MM.1S (cell line): ENCODE measurements around the gene RBM34.

Source experiments
- DNase-seq: peaks from one replicate; pipeline ENCODE4 v3.0.0-alpha.2; 2015
- H2AFZ ChIP-seq: fragments of 300-600 bp; sonication (generic); 2 replicates; pipeline ENCODE4 v1.6.0; 2016; ENCODE audit warnings: antibody characterized with exemption, low read length
- H3F3A ChIP-seq: fragments of 300-600 bp; sonication (generic); 2 replicates; pipeline ENCODE4 v1.6.1; 2016; ENCODE audit warnings: mild to moderate bottlenecking, antibody characterized with exemption, low read length, moderate library complexity, mixed read lengths; ENCODE audit not compliant: insufficient read depth
- H3K27ac ChIP-seq: fragments of 300-600 bp; sonication (generic); 2 replicates; pipeline ENCODE4 v1.5.1; 2016; ENCODE audit warnings: mild to moderate bottlenecking, low read length
- H3K27me3 ChIP-seq: fragments of 300-600 bp; sonication (generic); replicated peaks from 2 replicates; pipeline ENCODE4 v1.6.0; 2016; ENCODE audit warnings: low read length; ENCODE audit not compliant: insufficient read depth
- H3K36me3 ChIP-seq: fragments of 300-600 bp; sonication (generic); replicated peaks from 2 replicates; pipeline ENCODE4 v1.6.1; 2016; ENCODE audit warnings: mild to moderate bottlenecking, low read length, mixed read lengths; ENCODE audit not compliant: insufficient read depth
- H3K4me1 ChIP-seq: fragments of 300-600 bp; sonication (generic); 2 replicates; pipeline ENCODE4 v1.6.1; 2016; ENCODE audit warnings: low read length, mixed read lengths
- H3K4me2 ChIP-seq: fragments of 300-600 bp; sonication (generic); 2 replicates; pipeline ENCODE4 v1.6.0; 2016; ENCODE audit warnings: low read depth, low read length
- H3K4me3 ChIP-seq: fragments of 300-600 bp; sonication (generic); 2 replicates; pipeline ENCODE4 v1.5.1; 2016; ENCODE audit warnings: low read length, mixed read lengths
- H3K79me2 ChIP-seq: fragments of 300-600 bp; sonication (generic); 2 replicates; pipeline ENCODE4 v1.6.1; 2016; ENCODE audit warnings: mixed run types, low read length, mixed read lengths
- H3K9ac ChIP-seq: fragments of 300-600 bp; sonication (generic); 2 replicates; pipeline ENCODE4 v1.6.1; 2016; ENCODE audit warnings: low read length, mixed read lengths
- H3K9me2 ChIP-seq: fragments of 300-600 bp; sonication (generic); replicated peaks from 2 replicates; pipeline ENCODE4 v1.6.1; 2016; ENCODE audit warnings: mild to moderate bottlenecking, low read length, mixed read lengths; ENCODE audit not compliant: insufficient read depth
- H3K9me3 ChIP-seq: fragments of 300-600 bp; sonication (generic); replicated peaks from 2 replicates; pipeline ENCODE4 v1.6.1; 2016; ENCODE audit warnings: mild to moderate bottlenecking, low read length, mixed read lengths; ENCODE audit not compliant: insufficient read depth
- H4K20me1 ChIP-seq: fragments of 300-600 bp; sonication (generic); 2 replicates; pipeline ENCODE4 v1.6.1; 2016; ENCODE audit warnings: mild to moderate bottlenecking, low read length, moderate library complexity, mixed read lengths; ENCODE audit not compliant: insufficient read depth
- EZH2 ChIP-seq: fragments of 300-600 bp; sonication (generic); optimal IDR thresholded peaks from 2 replicates; pipeline ENCODE3; 2017; ENCODE audit warnings: low read depth, mild to moderate bottlenecking, antibody characterized with exemption, low read length, mixed read lengths
- EZH2phosphoT487 ChIP-seq: fragments of 300-600 bp; sonication (generic); IDR thresholded peaks from 2 replicates; pipeline ENCODE4 v1.6.1; 2018; ENCODE audit warnings: antibody characterized with exemption, low read length
- TF ChIP-seq, protein P1 (sequence below): fragments of 300-600 bp; sonication (generic); IDR thresholded peaks from 2 replicates; pipeline ENCODE4 v1.5.1; 2016; ENCODE audit warnings: antibody characterized with exemption, low read length, mixed read lengths

RBM34 gene

DNA sequence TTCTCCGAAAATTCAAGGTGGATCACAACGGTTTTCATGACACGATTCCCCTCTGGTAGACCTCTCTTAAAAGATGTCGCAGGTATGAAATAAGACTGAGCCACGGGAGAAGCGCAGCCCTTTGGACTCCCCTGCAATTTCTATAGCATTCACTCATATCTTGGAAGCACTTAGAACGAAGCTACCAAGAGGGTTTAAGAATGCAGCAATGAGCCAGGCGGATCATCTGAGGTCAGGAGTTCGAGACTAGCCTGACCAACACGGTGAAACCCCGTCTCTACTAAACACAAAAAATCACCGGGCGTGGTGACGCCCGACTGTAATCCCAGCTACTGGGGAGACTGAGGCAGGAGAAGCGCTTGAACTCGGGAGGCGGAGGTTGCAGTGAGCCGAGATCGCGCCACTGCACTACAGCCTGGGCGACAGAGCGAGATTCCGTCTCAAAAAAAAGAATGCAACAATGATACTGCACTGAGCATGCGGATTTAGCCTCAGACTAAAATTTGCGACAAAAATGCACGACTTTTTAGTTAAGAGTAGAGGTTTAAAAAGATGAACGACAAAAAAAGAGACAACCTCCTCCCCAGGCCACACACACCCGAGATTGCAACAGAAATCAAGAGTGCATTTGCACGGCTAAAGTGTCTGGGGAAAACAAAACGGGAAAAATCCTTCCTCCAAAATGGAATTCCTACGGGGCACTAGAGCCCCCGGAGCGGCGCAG is 33.2 kb downstream of the RBM34 start:
- no peak for TF ChIP-seq EZH2phosphoT487
- no peak for TF ChIP-seq EZH2
- Histone ChIP-seq H3F3A (peaks cover 16% of the 10 kb centered on the region), H4K20me1 (peaks cover 17% of the 10 kb centered on the region), H3K9ac (peak overlapping the region; percentile 93), H3K79me2 (peaks cover 58% of the 10 kb centered on the region), H3K4me3 (peak overlapping the region; percentile 99), H2AFZ (peak overlapping the region; percentile 73), H3K27ac (peak overlapping the region; percentile 76), H3K4me1 (peaks cover 5% of the 10 kb centered on the region; the same call in 1 of the 2 replicates), H3K4me2 (peak overlapping the region; percentile 66), H3K27me3 (no peaks in the 10 kb centered on the region), H3K9me2 (no peaks in the 10 kb centered on the region), H3K9me3 (no peaks in the 10 kb centered on the region), H3K36me3 (peaks cover 3% of the 10 kb centered on the region; the same call in 1 of the 2 replicates)
- DNase-seq, result peak; percentile 39

GRCh38 chr1:235127203-235127602 is 33.8 kb downstream of the RBM34 start:
- Histone ChIP-seq H4K20me1 (peaks cover 24% of the 10 kb centered on the region), H3F3A (peaks cover 12% of the 10 kb centered on the region), H3K4me2 (peak overlapping the region; percentile 66), H3K9me2 (no peaks in the 10 kb centered on the region), H3K4me1 (peaks cover 5% of the 10 kb centered on the region; the same call in 1 of the 2 replicates), H3K36me3 (peaks cover 8% of the 10 kb centered on the region; the same call in 1 of the 2 replicates), H3K9ac (peak overlapping the region; percentile 93; the same call in 1 of the 2 replicates), H3K9me3 (no peaks in the 10 kb centered on the region), H3K79me2 (peaks cover 65% of the 10 kb centered on the region), H2AFZ (no peak overlapping the region), H3K4me3 (peak overlapping the region; percentile 99), H3K27me3 (no peaks in the 10 kb centered on the region), H3K27ac (no peak overlapping the region)
- TF ChIP-seq EZH2 (no peak), EZH2phosphoT487 (no peak)
- TF ChIP-seq, protein P1, sequence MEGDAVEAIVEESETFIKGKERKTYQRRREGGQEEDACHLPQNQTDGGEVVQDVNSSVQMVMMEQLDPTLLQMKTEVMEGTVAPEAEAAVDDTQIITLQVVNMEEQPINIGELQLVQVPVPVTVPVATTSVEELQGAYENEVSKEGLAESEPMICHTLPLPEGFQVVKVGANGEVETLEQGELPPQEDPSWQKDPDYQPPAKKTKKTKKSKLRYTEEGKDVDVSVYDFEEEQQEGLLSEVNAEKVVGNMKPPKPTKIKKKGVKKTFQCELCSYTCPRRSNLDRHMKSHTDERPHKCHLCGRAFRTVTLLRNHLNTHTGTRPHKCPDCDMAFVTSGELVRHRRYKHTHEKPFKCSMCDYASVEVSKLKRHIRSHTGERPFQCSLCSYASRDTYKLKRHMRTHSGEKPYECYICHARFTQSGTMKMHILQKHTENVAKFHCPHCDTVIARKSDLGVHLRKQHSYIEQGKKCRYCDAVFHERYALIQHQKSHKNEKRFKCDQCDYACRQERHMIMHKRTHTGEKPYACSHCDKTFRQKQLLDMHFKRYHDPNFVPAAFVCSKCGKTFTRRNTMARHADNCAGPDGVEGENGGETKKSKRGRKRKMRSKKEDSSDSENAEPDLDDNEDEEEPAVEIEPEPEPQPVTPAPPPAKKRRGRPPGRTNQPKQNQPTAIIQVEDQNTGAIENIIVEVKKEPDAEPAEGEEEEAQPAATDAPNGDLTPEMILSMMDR, result no peak
- DNase-seq, result peak; percentile 15

DNA sequence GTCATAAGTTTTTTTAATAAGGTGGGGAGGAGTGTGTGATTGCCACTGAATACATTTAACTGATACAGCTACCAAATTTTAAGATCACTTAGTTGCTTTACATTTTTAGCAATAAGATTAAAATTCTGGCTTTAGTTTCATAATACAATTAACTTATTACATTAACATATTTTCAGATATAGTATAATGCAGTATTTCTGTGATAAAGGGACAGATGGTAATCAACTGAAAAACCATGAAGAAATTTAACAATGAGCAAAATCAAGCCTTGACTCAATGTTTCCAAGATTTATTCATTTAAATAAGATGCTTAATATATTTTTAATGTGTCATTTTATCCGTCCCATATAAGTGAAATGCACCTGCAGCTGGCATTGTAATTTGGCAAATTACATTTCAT is 36.4 kb downstream of the RBM34 start:
- TF ChIP-seq EZH2phosphoT487 (no peak), EZH2 (no peak)
- TF ChIP-seq, protein P1, result no peak
- no peak overlapping the region for H3K9ac ChIP-seq
- H4K20me1 ChIP-seq, result peaks cover 29% of the 10 kb centered on the region
- peaks cover 5% of the 10 kb centered on the region; the same call in 1 of the 2 replicates for H3K4me1 ChIP-seq
- no peak overlapping the region for H2AFZ ChIP-seq
- peaks cover 15% of the 10 kb centered on the region for H3K36me3 ChIP-seq
- no peaks in the 10 kb centered on the region for H3K27me3 ChIP-seq
- H3F3A ChIP-seq, result peaks cover 5% of the 10 kb centered on the region
- H3K9me2 ChIP-seq, result no peaks in the 10 kb centered on the region
- no peak overlapping the region for H3K27ac ChIP-seq
- no peak overlapping the region for H3K4me2 ChIP-seq
- H3K4me3 ChIP-seq, result no peak overlapping the region
- H3K9me3 ChIP-seq, result no peaks in the 10 kb centered on the region
- DNase-seq, result no peak
- H3K79me2 ChIP-seq, result peaks cover 90% of the 10 kb centered on the region

DNA sequence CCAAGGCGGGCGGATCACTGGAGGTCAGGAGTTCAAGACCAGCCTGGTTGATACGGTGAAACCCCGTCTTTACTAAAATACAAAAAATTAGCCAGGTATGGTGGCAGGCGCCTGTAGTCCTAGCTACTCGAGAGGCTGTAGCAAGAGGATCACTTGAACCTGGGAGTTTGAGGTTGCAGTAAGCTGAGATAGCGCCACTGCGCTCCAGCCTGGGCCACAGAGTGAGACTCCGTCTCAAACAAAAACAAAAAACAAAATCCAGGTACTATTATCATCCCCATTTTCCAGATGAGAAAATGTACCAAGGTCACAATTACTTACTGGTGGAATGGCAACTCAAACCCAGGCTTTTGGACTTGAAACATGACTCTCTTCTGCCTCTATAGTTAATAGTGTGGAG is 36.9 kb downstream of the RBM34 start:
- H3K36me3 ChIP-seq, result peaks cover 20% of the 10 kb centered on the region
- H3K79me2 ChIP-seq, result peaks cover 95% of the 10 kb centered on the region
- no peaks in the 10 kb centered on the region for H3K9me2 ChIP-seq
- no peak for TF ChIP-seq EZH2
- TF ChIP-seq EZH2phosphoT487, result no peak
- TF ChIP-seq, protein P1, result no peak
- peaks cover 5% of the 10 kb centered on the region; the same call in 1 of the 2 replicates for H3K4me1 ChIP-seq
- DNase-seq, result no peak
- H3K4me2 ChIP-seq, result no peak overlapping the region
- H3K9me3 ChIP-seq, result no peaks in the 10 kb centered on the region
- no peak overlapping the region for H3K9ac ChIP-seq
- H2AFZ ChIP-seq, result no peak overlapping the region
- H3K4me3 ChIP-seq, result no peak overlapping the region
- no peaks in the 10 kb centered on the region for H3K27me3 ChIP-seq
- peaks cover 3% of the 10 kb centered on the region for H3F3A ChIP-seq
- H3K27ac ChIP-seq, result no peak overlapping the region
- H4K20me1 ChIP-seq, result peaks cover 29% of the 10 kb centered on the region
